ENCODE measurements around the gene IP6K1. TPM values are rescaled to one million over a fixed set of nuclear protein-coding genes. Genes with fewer than 3 reads are reported as not detected.
"Not testable (repeated sequence)": the region's sequence is repeated elsewhere in the genome, so short reads cannot be mapped to it uniquely, and the experiment has no call there.

Gene IP6K1
- total and polyA plus RNA-seq, 10 of the 15 experiments (the other 5 are each of a cell fraction or from before 2014, with no cell fraction given) = 1.3 to 30.6 (median 18.2) TPM

DNA sequence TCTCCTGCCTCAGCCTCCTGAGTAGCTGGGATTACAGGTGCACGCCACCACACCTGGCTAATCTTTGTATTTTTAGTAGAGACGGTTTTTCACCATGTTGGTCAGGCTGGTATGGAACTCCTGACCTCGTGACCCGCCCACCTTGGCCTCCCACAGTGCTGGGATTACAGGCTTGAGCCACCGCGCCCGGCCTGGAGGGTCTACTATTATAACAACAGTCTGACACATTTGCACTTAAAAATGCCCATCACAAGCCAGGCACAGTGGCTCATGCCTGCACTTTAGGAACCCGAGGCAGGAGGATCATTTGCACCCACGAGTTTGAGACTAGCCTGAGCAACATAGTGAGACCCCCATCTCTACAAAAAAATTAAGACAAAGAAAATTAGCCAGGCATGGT is 4.1 kb downstream of the IP6K1 start:
- CTCF ChIA-PET = interaction anchor here (1.4 kb wide), 1 partner anchor 25 kb away, joined by 3 read pairs; no protein-coding TSS in a partner anchor

GRCh38 chr3:49781415-49782199 is 4.7 kb downstream of the IP6K1 start:
- H4K20me1 ChIP-seq (ENCODE audit: control insufficient read depth, insufficient read depth) = no peaks in the 10 kb centered on the region
- no peak overlapping the region for H3K27ac ChIP-seq (ENCODE audit: control insufficient read depth, insufficient read depth)
- peaks cover 4% of the 10 kb centered on the region; the same call in 1 of the 2 replicates for H3K4me1 ChIP-seq (ENCODE audit: control insufficient read depth, insufficient read depth, low read length)
- no peak overlapping the region for H2AFZ ChIP-seq (ENCODE audit: control insufficient read depth, low read depth, low read length)
- H3K9me3 ChIP-seq (replicated peaks; ENCODE audit: control insufficient read depth, insufficient read depth, low read length) = no peaks in the 10 kb centered on the region
- ChIA-PET POLR2A (interaction anchor here (0.6 kb wide), 1 partner anchor 177 kb away, joined by 3 read pairs; no protein-coding TSS in a partner anchor), CTCF (interaction anchor here (1.4 kb wide), 1 partner anchor 26 kb away, joined by 3 read pairs; no protein-coding TSS in a partner anchor), RAD21 (ENCODE audit: unreplicated experiment) (interaction anchor here (1.4 kb wide), 1 partner anchor 58 kb away, joined by 4 read pairs; no protein-coding TSS in a partner anchor), SMC1A (ENCODE audit: uncharacterized antibody, unreplicated experiment) (no interaction called here)
- H3K79me2 ChIP-seq (ENCODE audit: control insufficient read depth, insufficient read depth, low read length) = peaks cover 37% of the 10 kb centered on the region
- no peaks in the 10 kb centered on the region for H3K27me3 ChIP-seq (replicated peaks in 1 of 2; ENCODE audit: control insufficient read depth in 2 of 2, insufficient read depth in 2 of 2, low read length in 1 of 2)
- FAIRE-seq = no peak
- H3K4me2 ChIP-seq (ENCODE audit: control insufficient read depth, insufficient read depth) = no peak overlapping the region
- no peak for TF ChIP-seq KAT2A (conservative IDR thresholded peaks at IDR 0.05; ENCODE audit: control insufficient read depth, low read depth, low read length)
- TF ChIP-seq HDAC2 (IDR thresholded peaks at IDR 0.05) = no peak
- TF ChIP-seq, protein P1, sequence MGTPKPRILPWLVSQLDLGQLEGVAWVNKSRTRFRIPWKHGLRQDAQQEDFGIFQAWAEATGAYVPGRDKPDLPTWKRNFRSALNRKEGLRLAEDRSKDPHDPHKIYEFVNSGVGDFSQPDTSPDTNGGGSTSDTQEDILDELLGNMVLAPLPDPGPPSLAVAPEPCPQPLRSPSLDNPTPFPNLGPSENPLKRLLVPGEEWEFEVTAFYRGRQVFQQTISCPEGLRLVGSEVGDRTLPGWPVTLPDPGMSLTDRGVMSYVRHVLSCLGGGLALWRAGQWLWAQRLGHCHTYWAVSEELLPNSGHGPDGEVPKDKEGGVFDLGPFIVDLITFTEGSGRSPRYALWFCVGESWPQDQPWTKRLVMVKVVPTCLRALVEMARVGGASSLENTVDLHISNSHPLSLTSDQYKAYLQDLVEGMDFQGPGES (IDR thresholded peaks at IDR 0.05) = no peak
- ATAC-seq = no peak
- H3K4me3 ChIP-seq = no peak overlapping the region
- no TSS peak for BruUV-seq (replicated peaks)
- DNase-seq (ENCODE audit: low read depth, low spot score) = no peak
- no peak overlapping the region for H3K9ac ChIP-seq (ENCODE audit: control insufficient read depth, insufficient read depth, low read length)
- 94% methylated on average over 4 of the region's 5 CpGs for WGBS (ENCODE audit: insufficient coverage, insufficient replicate concordance, low lambda C conversion rate, missing lambda C conversion rate)
- in situ Hi-C loops (cut with MboI) = no loop called here
- peaks cover 0 to 3% of the 10 kb centered on the region in 2 experiments; a peak in 2 of 4 replicates for H3K36me3 ChIP-seq (ENCODE audit: control insufficient read depth in 2 of 2, insufficient read depth in 2 of 2, low read length in 1 of 2)
- intact Hi-C loops (cut with micrococcal nuclease; ENCODE audit: unreplicated experiment) = no loop called here

More for the DNA sequence above, 4.1 kb downstream of the IP6K1 start:
- H3K9ac ChIP-seq (ENCODE audit: control insufficient read depth, insufficient read depth, low read length); H4K20me1 ChIP-seq (ENCODE audit: control insufficient read depth, insufficient read depth); ATAC-seq; BruUV-seq (replicated peaks); H3K36me3 ChIP-seq (ENCODE audit: control insufficient read depth in 2 of 2, insufficient read depth in 2 of 2, low read length in 1 of 2); SMC1A ChIA-PET (ENCODE audit: uncharacterized antibody, unreplicated experiment); H3K4me2 ChIP-seq (ENCODE audit: control insufficient read depth, insufficient read depth); H3K4me1 ChIP-seq (ENCODE audit: control insufficient read depth, insufficient read depth, low read length); in situ Hi-C loops (cut with MboI); intact Hi-C loops (cut with micrococcal nuclease; ENCODE audit: unreplicated experiment); H3K27ac ChIP-seq (ENCODE audit: control insufficient read depth, insufficient read depth); H2AFZ ChIP-seq (ENCODE audit: control insufficient read depth, low read depth, low read length); RAD21 ChIA-PET (ENCODE audit: unreplicated experiment); H3K9me3 ChIP-seq (replicated peaks; ENCODE audit: control insufficient read depth, insufficient read depth, low read length); DNase-seq (ENCODE audit: low read depth, low spot score); FAIRE-seq; H3K4me3 ChIP-seq; H3K27me3 ChIP-seq (replicated peaks in 1 of 2; ENCODE audit: control insufficient read depth in 2 of 2, insufficient read depth in 2 of 2, low read length in 1 of 2): not testable (repeated sequence)
- peaks cover 37% of the 10 kb centered on the region for H3K79me2 ChIP-seq (ENCODE audit: control insufficient read depth, insufficient read depth, low read length)
- POLR2A ChIA-PET = interaction anchor here (0.6 kb wide), 1 partner anchor 176 kb away, joined by 3 read pairs; no protein-coding TSS in a partner anchor
- WGBS (ENCODE audit: insufficient coverage, insufficient replicate concordance, low lambda C conversion rate, missing lambda C conversion rate) = 89% methylated on average over 9 of the region's 9 CpGs

- H3K4me1 ChIP-seq (ENCODE audit: control insufficient read depth, insufficient read depth, low read length); H3K9me3 ChIP-seq (replicated peaks; ENCODE audit: control insufficient read depth, insufficient read depth, low read length); H3K9ac ChIP-seq (ENCODE audit: control insufficient read depth, insufficient read depth, low read length); in situ Hi-C loops (cut with MboI); BruUV-seq (replicated peaks); CTCF ChIA-PET; ATAC-seq; FAIRE-seq; DNase-seq (ENCODE audit: low read depth, low spot score); H3K36me3 ChIP-seq (ENCODE audit: control insufficient read depth in 2 of 2, insufficient read depth in 2 of 2, low read length in 1 of 2); SMC1A ChIA-PET (ENCODE audit: uncharacterized antibody, unreplicated experiment); H3K27ac ChIP-seq (ENCODE audit: control insufficient read depth, insufficient read depth); H3K4me2 ChIP-seq (ENCODE audit: control insufficient read depth, insufficient read depth); H3K4me3 ChIP-seq; POLR2A ChIA-PET; H3K27me3 ChIP-seq (replicated peaks in 1 of 2; ENCODE audit: control insufficient read depth in 2 of 2, insufficient read depth in 2 of 2, low read length in 1 of 2); H4K20me1 ChIP-seq (ENCODE audit: control insufficient read depth, insufficient read depth); intact Hi-C loops (cut with micrococcal nuclease; ENCODE audit: unreplicated experiment); H2AFZ ChIP-seq (ENCODE audit: control insufficient read depth, low read depth, low read length): not testable (repeated sequence)
- peaks cover 33% of the 10 kb centered on the region for H3K79me2 ChIP-seq (ENCODE audit: control insufficient read depth, insufficient read depth, low read length)
- WGBS (ENCODE audit: insufficient coverage, insufficient replicate concordance, low lambda C conversion rate, missing lambda C conversion rate) = 96% methylated on average over 9 of the region's 9 CpGs
- RAD21 ChIA-PET (ENCODE audit: unreplicated experiment) = interaction anchor here (1.4 kb wide), 1 partner anchor 58 kb away, joined by 4 read pairs; no protein-coding TSS in a partner anchor
Measured at GRCh38 chr3:49780975-49781365, 5.4 kb downstream of the IP6K1 start.
